Pancreas (tissue), 10 donors: Measurements from ENCODE around the gene TET1. TPM values are rescaled to one million over a fixed set of nuclear protein-coding genes. Genes with fewer than 3 reads are reported as not detected.
"Not testable (repeated sequence)": the region's sequence is repeated elsewhere in the genome, so short reads cannot be mapped to it uniquely, and the experiment has no call there.

ENCODE experiments used
- ATAC-seq, 4 donors: fragments of 200-7000 bp; cut with Tn5 transposase; one replicate each; pipeline versions ENCODE4 v1.8.0 to v1.9.1; 2020; ENCODE audit warnings: mild to moderate bottlenecking in 4 of 4, moderate library complexity in 4 of 4
- DNase-seq, 6 donors: peaks; one replicate each; pipeline ENCODE4 v3.0.0-alpha.2; 2020
- FAIRE-seq: peaks from 2 replicates; lab custom pipeline; 2012; peaks lifted over from hg19 to GRCh38; lab: Jason Lieb, UNC
- H3K27ac ChIP-seq, 4 donors: fragments of 200-600 bp; sonication (generic); 1 replicate in 3 of 4; 2 replicates in 1 of 4; pipeline versions ENCODE4 v1.5.0 to v1.8.0; 2020
- H3K27me3 ChIP-seq, 4 donors: fragments of 200-600 bp; one replicate each; pipeline ENCODE4 v1.8.0; 2021
- H3K36me3 ChIP-seq, 3 donors: fragments of 200-600 bp; sonication (generic) in 1 of 3; one replicate each; pipeline versions ENCODE4 v1.5.0 to v1.8.0; 2020 to 2021
- H3K4me1 ChIP-seq, 3 donors: fragments of 200-600 bp; one replicate each; pipeline ENCODE4 v1.8.0; 2021
- H3K4me3 ChIP-seq, 4 donors: fragments of 200-600 bp; sonication (generic) in 2 of 4; one replicate each; pipeline versions ENCODE4 v1.5.0 to v1.8.0; 2020 to 2021
- H3K9me3 ChIP-seq, 4 donors: fragments of 200-600 bp; one replicate each; pipeline ENCODE4 v1.8.0; 2021
- WGBS, 2 donors: extraction: QIAGEN DNeasy Blood & Tissue Kit; methylation state at CpG; one replicate each; pipeline ENCODE4 v1.1.7; 2013; 5-methylcytosine and 5-hydroxymethylcytosine counted together
- intact Hi-C, 3 donors: fragments of 100-400 bp; cut with DNase I; formaldehyde crosslinking; loops; one replicate each; pipeline versions ENCODE4 v1.11.1 to v1.14.2; 2022
- polyA plus RNA-seq, 2 donors: library from polyadenylated mRNA; stranded (reverse); fragments of 200-250 nt; gene quantifications; one replicate each; pipeline ENCODE4 v1.2.3, GENCODE V29; 2013
- total RNA-seq, 6 donors: library from RNA; stranded (reverse); fragmentation: NEBNext Ultra II Directional in 4 of 6; extraction: Animal tissue kit (Norgen Biotek cat#: 25700) in 4 of 6; gene quantifications; one replicate each; pipeline versions ENCODE4 v1.2.1 to v1.2.4, GENCODE V29; 2021 to 2023
- TF ChIP-seq, protein P1 (sequence below), 4 donors: fragments of 200-600 bp; sonication (generic) in 3 of 4; IDR thresholded peaks; one replicate each; pipeline versions ENCODE4 v1.5.0 to v1.8.0; 2021; ENCODE audit warnings: antibody characterized with exemption in 4 of 4
- donor health status: healthy with polysubstance abuse.
- donor health status: DM: no; HTN: no; CAD: no; lungs with moderate emphysema.
- donor health status: DM: no; HTN: no; CAD: no.
- donor health status: control.
- donor health status: control.
- donor health status: Bipolar disorder and iron deficiency.
- donor health status: DM: yes; HTN: yes; CAD: no.
- donor health status: DM: no; HTN: no; CAD: no.
- donor health status: DM: no; HTN: no; CAD: no.
- donor health status: DM: yes; HTN: yes; CAD: no.

TET1 gene
- total and polyA plus RNA-seq, 8 donors: 0.11 to 1.6 (median 0.77) TPM

DNA sequence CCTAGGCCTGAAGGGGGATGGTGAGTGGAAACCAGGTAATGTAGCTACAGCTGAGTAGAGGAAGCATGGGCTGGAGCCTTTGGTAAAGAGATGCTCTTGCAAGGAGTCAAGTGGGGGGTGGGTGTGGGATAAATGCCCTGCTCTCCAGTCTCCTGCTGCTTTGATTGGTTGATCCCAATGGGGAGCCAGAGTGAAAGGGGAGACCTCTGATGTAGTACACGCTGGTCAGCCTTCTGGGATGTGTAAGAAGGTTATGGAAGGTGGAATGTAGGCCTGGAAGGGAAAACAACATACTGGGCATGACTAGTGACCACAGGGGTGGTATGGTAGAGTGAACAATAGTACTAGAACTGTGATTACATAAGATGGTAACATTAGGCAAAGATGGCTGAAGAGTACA, 44.3 kb downstream of the TET1 start:
- DNase-seq: no peak
- intact Hi-C loops: no loop called here
- H3K4me3 ChIP-seq: no peak overlapping the region
- FAIRE-seq: no peak
- no peak overlapping the region for H3K27ac ChIP-seq
- no peaks in the 10 kb centered on the region for H3K9me3 ChIP-seq
- H3K4me1 ChIP-seq: peaks cover 0 to 11% (median 11%) of the 10 kb centered on the region in 3 donors
- H3K36me3 ChIP-seq: no peaks in the 10 kb centered on the region
- H3K27me3 ChIP-seq: no peaks in the 10 kb centered on the region
- no peak for ATAC-seq
- 97 to 100% methylated on average over 1 of the region's 1 CpG for WGBS, 2 donors
- TF ChIP-seq, protein P1, sequence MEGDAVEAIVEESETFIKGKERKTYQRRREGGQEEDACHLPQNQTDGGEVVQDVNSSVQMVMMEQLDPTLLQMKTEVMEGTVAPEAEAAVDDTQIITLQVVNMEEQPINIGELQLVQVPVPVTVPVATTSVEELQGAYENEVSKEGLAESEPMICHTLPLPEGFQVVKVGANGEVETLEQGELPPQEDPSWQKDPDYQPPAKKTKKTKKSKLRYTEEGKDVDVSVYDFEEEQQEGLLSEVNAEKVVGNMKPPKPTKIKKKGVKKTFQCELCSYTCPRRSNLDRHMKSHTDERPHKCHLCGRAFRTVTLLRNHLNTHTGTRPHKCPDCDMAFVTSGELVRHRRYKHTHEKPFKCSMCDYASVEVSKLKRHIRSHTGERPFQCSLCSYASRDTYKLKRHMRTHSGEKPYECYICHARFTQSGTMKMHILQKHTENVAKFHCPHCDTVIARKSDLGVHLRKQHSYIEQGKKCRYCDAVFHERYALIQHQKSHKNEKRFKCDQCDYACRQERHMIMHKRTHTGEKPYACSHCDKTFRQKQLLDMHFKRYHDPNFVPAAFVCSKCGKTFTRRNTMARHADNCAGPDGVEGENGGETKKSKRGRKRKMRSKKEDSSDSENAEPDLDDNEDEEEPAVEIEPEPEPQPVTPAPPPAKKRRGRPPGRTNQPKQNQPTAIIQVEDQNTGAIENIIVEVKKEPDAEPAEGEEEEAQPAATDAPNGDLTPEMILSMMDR (IDR thresholded peaks at IDR 0.05): no peak

DNA sequence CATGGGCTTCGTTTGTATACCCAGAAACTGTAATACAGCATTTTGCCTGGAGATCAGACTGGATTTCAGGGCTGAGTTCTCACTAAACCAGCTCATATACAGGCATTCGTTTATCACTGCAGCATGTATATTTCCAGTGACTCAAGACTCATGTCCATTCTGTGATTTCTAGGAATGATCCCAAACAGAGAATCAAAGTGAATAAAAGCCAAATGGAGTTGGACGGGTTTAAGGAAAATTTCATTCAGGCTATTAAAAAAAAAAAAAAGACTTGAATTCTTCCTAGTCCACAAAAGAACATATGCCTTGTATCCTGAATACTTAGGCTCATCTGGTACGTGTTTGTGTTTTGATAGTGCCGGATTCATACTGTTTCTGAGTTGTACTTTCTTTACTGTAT, 46.8 kb downstream of the TET1 start:
- intact Hi-C loops: no loop called here
- ATAC-seq: no peak
- H3K36me3 ChIP-seq: no peaks in the 10 kb centered on the region
- no peak for FAIRE-seq
- no peak overlapping the region for H3K27ac ChIP-seq
- no peaks in the 10 kb centered on the region for H3K9me3 ChIP-seq
- H3K4me3 ChIP-seq: no peak overlapping the region
- H3K27me3 ChIP-seq: no peaks in the 10 kb centered on the region
- no peak for DNase-seq
- TF ChIP-seq, protein P1 (IDR thresholded peaks at IDR 0.05): no peak
- no peaks in the 10 kb centered on the region for H3K4me1 ChIP-seq
- 72 to 76% methylated on average over 5 of the region's 5 CpGs for WGBS, 2 donors

DNA sequence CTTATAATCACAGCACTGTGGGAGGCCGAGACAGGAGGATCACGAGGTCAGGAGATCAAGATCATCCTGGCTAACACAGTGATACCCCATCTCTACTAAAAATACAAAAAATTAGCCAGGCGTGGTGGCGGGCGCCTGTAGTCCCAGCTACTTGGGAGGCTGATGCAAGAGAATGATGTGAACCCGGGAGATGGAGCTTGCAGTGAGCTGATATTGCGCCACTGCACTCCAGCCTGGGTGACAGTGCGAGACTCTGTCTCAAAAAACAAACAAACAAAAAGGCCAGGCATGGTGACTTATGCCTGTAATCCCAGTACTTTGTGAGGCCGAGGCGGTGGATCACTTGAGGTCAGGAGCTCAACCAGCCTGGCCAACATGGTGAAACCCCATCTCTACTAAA, 49.9 kb downstream of the TET1 start:
- intact Hi-C loops, H3K27ac ChIP-seq, H3K4me1 ChIP-seq, H3K4me3 ChIP-seq, H3K9me3 ChIP-seq, FAIRE-seq, H3K36me3 ChIP-seq, DNase-seq, H3K27me3 ChIP-seq, ATAC-seq: not testable (repeated sequence)
- 96 to 97% methylated on average over 10 of the region's 10 CpGs for WGBS, 2 donors

DNA sequence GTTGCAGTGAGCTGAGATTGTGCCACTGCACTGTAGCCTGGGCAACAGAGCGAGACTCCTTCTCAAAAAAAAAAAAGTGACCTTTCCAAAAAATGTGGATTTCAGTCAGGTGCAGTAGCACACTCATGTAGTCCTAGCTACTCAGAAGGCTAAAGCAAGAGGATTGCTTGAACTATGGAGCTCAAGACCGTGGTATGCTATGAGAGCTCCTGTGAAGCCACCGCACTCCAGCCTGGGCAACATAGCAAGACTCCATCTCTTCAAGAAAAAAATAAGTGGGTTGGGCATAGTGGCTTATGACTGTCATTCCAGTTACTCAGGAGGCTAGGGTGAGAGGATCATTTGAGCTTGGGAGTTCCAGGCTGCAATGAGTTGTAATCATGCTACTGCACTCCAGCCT, 51.1 kb downstream of the TET1 start:
- intact Hi-C loops: no loop called here
- FAIRE-seq: no peak
- H3K4me3 ChIP-seq: no peak overlapping the region
- no peaks in the 10 kb centered on the region for H3K27me3 ChIP-seq
- H3K9me3 ChIP-seq: no peaks in the 10 kb centered on the region
- no peak for ATAC-seq
- DNase-seq: no peak
- H3K27ac ChIP-seq: no peak overlapping the region
- TF ChIP-seq, protein P1 (IDR thresholded peaks at IDR 0.05): no peak
- no peaks in the 10 kb centered on the region for H3K4me1 ChIP-seq
- H3K36me3 ChIP-seq: no peaks in the 10 kb centered on the region
- 86 to 95% methylated on average over 3 of the region's 3 CpGs for WGBS, 2 donors

DNA sequence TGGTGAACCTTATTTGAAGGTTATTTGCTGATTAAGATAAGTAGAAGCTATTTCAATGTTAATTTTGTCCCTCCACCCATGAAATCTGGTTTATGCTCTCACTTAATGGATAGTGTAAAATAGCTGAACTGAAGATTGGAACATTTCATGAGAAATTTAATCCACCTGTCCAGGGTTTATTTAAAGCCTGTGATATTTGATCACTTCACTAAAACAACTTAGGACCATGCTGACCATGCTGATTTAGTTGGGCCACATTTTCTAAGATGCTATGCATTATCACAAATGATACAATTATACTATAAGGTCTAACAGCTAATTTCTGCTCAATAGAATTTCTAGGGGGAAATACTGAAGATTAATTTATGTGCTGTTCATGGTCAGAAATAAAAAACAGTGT, 53.8 kb downstream of the TET1 start:
- H3K36me3 ChIP-seq, H3K27me3 ChIP-seq, H3K9me3 ChIP-seq, intact Hi-C loops, H3K27ac ChIP-seq, FAIRE-seq, H3K4me1 ChIP-seq, DNase-seq, H3K4me3 ChIP-seq, ATAC-seq: not testable (repeated sequence)

DNA sequence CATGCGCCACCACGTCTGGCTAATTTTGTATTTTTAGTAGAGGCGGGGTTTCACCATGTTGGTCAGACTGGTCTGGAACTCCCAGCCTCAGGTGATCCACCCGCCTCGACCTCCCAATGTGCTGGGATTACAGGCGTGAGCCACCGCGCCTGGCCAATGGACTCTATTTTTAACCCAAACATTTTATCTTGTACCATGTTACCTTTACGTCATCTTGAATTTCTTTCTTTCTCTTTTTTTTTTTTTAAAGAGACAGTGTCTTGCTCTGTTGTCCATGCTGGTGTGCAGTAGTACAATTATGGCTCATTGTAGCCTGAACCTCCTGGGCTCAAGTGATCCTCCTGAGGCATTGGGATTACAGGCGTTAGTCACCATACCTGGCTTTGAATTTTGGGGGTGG, 57.6 kb downstream of the TET1 start:
- H3K27ac ChIP-seq, H3K4me1 ChIP-seq, intact Hi-C loops, H3K9me3 ChIP-seq, DNase-seq, H3K36me3 ChIP-seq, H3K4me3 ChIP-seq, H3K27me3 ChIP-seq, FAIRE-seq: not testable (repeated sequence)
- ATAC-seq: peak in 2 of 4 donors; percentile 18 to 43
- 66 to 73% methylated on average over 10 of the region's 10 CpGs for WGBS, 2 donors

DNA sequence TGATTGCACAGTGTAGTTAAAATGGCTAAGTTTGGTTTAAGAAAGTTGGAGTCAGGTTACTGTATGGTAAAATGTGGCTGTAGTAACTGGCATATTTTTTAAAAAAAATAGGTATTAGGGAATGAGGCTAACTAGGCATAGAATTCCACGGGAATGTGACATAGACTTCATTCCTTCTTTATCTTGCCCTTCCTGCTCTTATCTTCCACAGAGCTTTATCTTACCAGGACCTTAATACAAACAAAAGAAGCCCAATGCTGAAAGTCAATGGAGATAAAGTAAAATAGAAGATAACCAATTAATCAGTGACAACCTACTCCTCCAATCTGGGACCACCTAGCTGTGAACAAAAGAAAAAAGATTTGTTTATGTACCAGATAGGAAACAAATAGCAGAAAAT, 58.1 kb downstream of the TET1 start:
- Histone ChIP-seq H3K4me1 (no peaks in the 10 kb centered on the region), H3K9me3 (no peaks in the 10 kb centered on the region), H3K27me3 (no peaks in the 10 kb centered on the region), H3K36me3 (no peaks in the 10 kb centered on the region), H3K27ac (no peak overlapping the region), H3K4me3 (no peak overlapping the region)
- DNase-seq (no peak), ATAC-seq (no peak), FAIRE-seq (no peak)
- TF ChIP-seq, protein P1 (IDR thresholded peaks at IDR 0.05): no peak
- 0% methylated on average over 1 of the region's 1 CpG for WGBS, 2 donors
- intact Hi-C loops: no loop called here
